ENCODE measurements around the gene RTBDN.

Gene RTBDN

GRCh38 chr19:12834566-12834943, at the start of gene RTBDN:
RTBDN (minus strand) TSS chr19:12834579; CDS start chr19:12829979, 4,600 bp downstream.
- DNase-seq = no peak

- DNase-seq = no peak
Observed at GRCh38 chr19:12882589-12882988, 48.2 kb upstream of the RTBDN start.

GRCh38 chr19:12881172-12881808, 46.9 kb upstream of the RTBDN start, which contains the start of gene DNASE2:
DNASE2 (minus strand) TSS chr19:12881449; CDS start chr19:12881375, 74 bp downstream.
- DNase-seq = peak; percentile 87 to 89

GRCh38 chr19:12880551-12881171, 46.3 kb upstream of the RTBDN start:
- DNase-seq = no peak

GRCh38 chr19:12875086-12875485, 40.7 kb upstream of the RTBDN start:
- DNase-seq = no peak

GRCh38 chr19:12873891-12874745, 39.7 kb upstream of the RTBDN start:
- DNase-seq = no peak

GRCh38 chr19:12872941-12873890, 38.8 kb upstream of the RTBDN start:
- DNase-seq = peak; percentile 44 to 64

GRCh38 chr19:12872255-12872654, 37.9 kb upstream of the RTBDN start:
- DNase-seq = no peak

- DNase-seq = no peak
Observed at GRCh38 chr19:12871681-12872080, 37.3 kb upstream of the RTBDN start.

GRCh38 chr19:12868540-12869112, 34.2 kb upstream of the RTBDN start:
- DNase-seq = no peak

- peak; percentile 57 to 75 for DNase-seq
Observed at GRCh38 chr19:12867120-12868099, 33.0 kb upstream of the RTBDN start.

- DNase-seq = no peak
Observed at GRCh38 chr19:12866416-12867119, 32.2 kb upstream of the RTBDN start.

GRCh38 chr19:12865746-12866415, 31.5 kb upstream of the RTBDN start:
- DNase-seq = no peak

GRCh38 chr19:12864721-12865715, 30.6 kb upstream of the RTBDN start:
- no peak for DNase-seq

GRCh38 chr19:12864143-12864542, 29.8 kb upstream of the RTBDN start:
- no peak for DNase-seq

GRCh38 chr19:12859546-12859945, 25.2 kb upstream of the RTBDN start:
- no peak for DNase-seq

- DNase-seq = no peak
Observed at GRCh38 chr19:12858041-12858928, 23.9 kb upstream of the RTBDN start.
